Hepatocyte (in vitro differentiated cells): Measurements from ENCODE around the gene VEPH1. TPM values are rescaled to one million over a fixed set of nuclear protein-coding genes. Genes with fewer than 3 reads are reported as not detected.

Experiments used
- DNase-seq: peaks from one replicate; pipeline ENCODE4 v3.0.0-alpha.2; 2016; ENCODE audit warnings: low spot score
- H2AFZ ChIP-seq: fragments of 200-600 bp; sonication (generic); 2 replicates; pipeline ENCODE4 v1.6.0; 2016; ENCODE audit warnings: antibody characterized with exemption, mild to moderate bottlenecking
- H3K27ac ChIP-seq: fragments of 200-600 bp; sonication (generic); 2 replicates; pipeline ENCODE4 v1.5.1; 2016; ENCODE audit warnings: mild to moderate bottlenecking
- H3K27me3 ChIP-seq: fragments of 200-600 bp; sonication (generic); 2 replicates; pipeline ENCODE4 v1.6.1; 2016
- H3K36me3 ChIP-seq: fragments of 200-600 bp; sonication (generic); replicated peaks from 2 replicates; pipeline ENCODE4 v1.5.1; 2016; ENCODE audit warnings: low read depth; ENCODE audit not compliant: insufficient read depth
- H3K4me1 ChIP-seq: fragments of 200-600 bp; sonication (generic); 2 replicates; pipeline ENCODE4 v1.5.1; 2016; ENCODE audit warnings: mild to moderate bottlenecking, moderate library complexity; ENCODE audit not compliant: insufficient read depth
- H3K4me2 ChIP-seq: fragments of 200-600 bp; sonication (generic); 2 replicates; pipeline ENCODE4 v1.6.0; 2016
- H3K4me3 ChIP-seq: fragments of 200-600 bp; sonication (generic); 2 replicates; pipeline ENCODE4 v1.5.1; 2016; ENCODE audit warnings: mild to moderate bottlenecking
- H3K79me2 ChIP-seq: fragments of 200-600 bp; sonication (generic); 2 replicates; pipeline ENCODE4 v1.6.0; 2017; ENCODE audit warnings: mild to moderate bottlenecking
- H3K9me2 ChIP-seq: fragments of 200-600 bp; sonication (generic); replicated peaks from 2 replicates; pipeline ENCODE4 v1.6.0; 2017; ENCODE audit warnings: mild to moderate bottlenecking; ENCODE audit not compliant: insufficient read depth
- H3K9me3 ChIP-seq: fragments of 200-600 bp; sonication (generic); 2 replicates; pipeline ENCODE4 v1.5.1; 2016; ENCODE audit warnings: low read depth, mild to moderate bottlenecking
- H4K20me1 ChIP-seq: fragments of 200-600 bp; sonication (generic); 2 replicates; pipeline ENCODE4 v1.6.0; 2016; ENCODE audit warnings: mild to moderate bottlenecking; ENCODE audit not compliant: insufficient read depth, poor library complexity, severe bottlenecking
- CTCF ChIP-seq: fragments of 200-600 bp; sonication (generic); IDR thresholded peaks from 2 replicates; pipeline ENCODE4 v1.5.1; 2016; ENCODE audit warnings: antibody characterized with exemption, mild to moderate bottlenecking; ENCODE audit not compliant: poor library complexity
- EZH2 ChIP-seq: fragments of 200-600 bp; sonication (generic); IDR thresholded peaks from 2 replicates; pipeline ENCODE4 v1.6.1; 2016; ENCODE audit warnings: antibody characterized with exemption, mild to moderate bottlenecking, borderline replicate concordance
- EZH2phosphoT487 ChIP-seq: fragments of 200-600 bp; sonication (generic); IDR thresholded peaks from one replicate; pipeline ENCODE4 v1.6.1; 2018; ENCODE audit warnings: antibody characterized with exemption, mild to moderate bottlenecking, low read depth, moderate library complexity; ENCODE audit not compliant: unreplicated experiment, severe bottlenecking
- WGBS: methylation state at CpG from one replicate; pipeline ENCODE4 v1.1.6; 2016; ENCODE audit warnings: low lambda C conversion rate; ENCODE audit errors: missing lambda C conversion rate; 5-methylcytosine and 5-hydroxymethylcytosine counted together
- polyA plus RNA-seq: library from polyadenylated mRNA; unstranded; fragments of >200 nt; fragmentation: Nextera tagmentation; extraction: Ambion mirVana; gene quantifications from 2 replicates; pipeline ENCODE4 v1.2.1, GENCODE V29; 2016
- total RNA-seq: library from RNA; depleted of rRNA; stranded (reverse); fragments of >200 nt; gene quantifications from 2 replicates; pipeline ENCODE4 v1.2.3, GENCODE V29; 2014

The VEPH1 gene
- total and polyA plus RNA-seq, 2 experiments from 2014 or later, result 2.5 to 4.7 TPM

GRCh38 chr3:157280354-157280753, 222.9 kb downstream of the VEPH1 start:
- Histone ChIP-seq H3K27me3 (no peaks in the 10 kb centered on the region), H3K4me3 (no peak overlapping the region), H3K79me2 (no peaks in the 10 kb centered on the region), H4K20me1 (no peaks in the 10 kb centered on the region), H3K4me2 (no peak overlapping the region), H3K27ac (no peak overlapping the region), H3K9me3 (no peaks in the 10 kb centered on the region), H3K36me3 (no peaks in the 10 kb centered on the region), H2AFZ (no peak overlapping the region), H3K4me1 (peaks cover 28% of the 10 kb centered on the region), H3K9me2 (no peaks in the 10 kb centered on the region)
- no peak for DNase-seq
- TF ChIP-seq EZH2 (no peak), CTCF (no peak), EZH2phosphoT487 (no peak)

- Histone ChIP-seq H4K20me1 (no peaks in the 10 kb centered on the region), H3K4me3 (no peak overlapping the region), H3K9me3 (no peaks in the 10 kb centered on the region), H3K36me3 (no peaks in the 10 kb centered on the region), H3K9me2 (no peaks in the 10 kb centered on the region), H3K79me2 (no peaks in the 10 kb centered on the region), H3K27me3 (no peaks in the 10 kb centered on the region), H3K27ac (no peak overlapping the region), H3K4me1 (peaks cover 20% of the 10 kb centered on the region), H3K4me2 (no peak overlapping the region), H2AFZ (no peak overlapping the region)
- TF ChIP-seq EZH2 (no peak), CTCF (no peak), EZH2phosphoT487 (no peak)
- WGBS, result 94% methylated on average over 1 of the region's 1 CpG
- DNase-seq, result no peak
Observed at GRCh38 chr3:157279237-157279636, 224.0 kb downstream of the VEPH1 start.

GRCh38 chr3:157276801-157277200, 226.4 kb downstream of the VEPH1 start:
- Histone ChIP-seq H3K36me3 (no peaks in the 10 kb centered on the region), H2AFZ (no peak overlapping the region), H3K9me3 (no peaks in the 10 kb centered on the region), H4K20me1 (no peaks in the 10 kb centered on the region), H3K27me3 (no peaks in the 10 kb centered on the region), H3K4me2 (no peak overlapping the region), H3K27ac (no peak overlapping the region), H3K9me2 (no peaks in the 10 kb centered on the region), H3K4me3 (no peak overlapping the region), H3K4me1 (peaks cover 9% of the 10 kb centered on the region), H3K79me2 (no peaks in the 10 kb centered on the region)
- WGBS, result 79% methylated on average over 3 of the region's 3 CpGs
- no peak for DNase-seq
- TF ChIP-seq CTCF (no peak), EZH2phosphoT487 (no peak), EZH2 (no peak)

GRCh38 chr3:157275832-157276231, 227.4 kb downstream of the VEPH1 start:
- DNase-seq, result no peak
- 37% methylated on average over 2 of the region's 2 CpGs for WGBS
- no peaks in the 10 kb centered on the region for H3K79me2 ChIP-seq
- no peak overlapping the region for H3K4me3 ChIP-seq
- no peak overlapping the region for H3K27ac ChIP-seq
- H3K4me2 ChIP-seq, result no peak overlapping the region
- H4K20me1 ChIP-seq, result no peaks in the 10 kb centered on the region
- H2AFZ ChIP-seq, result no peak overlapping the region
- H3K27me3 ChIP-seq, result no peaks in the 10 kb centered on the region
- no peaks in the 10 kb centered on the region for H3K9me3 ChIP-seq
- peaks cover 7% of the 10 kb centered on the region for H3K4me1 ChIP-seq
- H3K36me3 ChIP-seq, result no peaks in the 10 kb centered on the region
- H3K9me2 ChIP-seq, result no peaks in the 10 kb centered on the region
- TF ChIP-seq EZH2 (no peak), EZH2phosphoT487 (no peak), CTCF (no peak)
